ENCODE data around the gene DEFB132.

DEFB132 gene

GRCh38 chr20:297925-298775, 40.6 kb downstream of the DEFB132 start:
- DNase-seq: peak; percentile 69 to 89

- no peak for DNase-seq
Measured at GRCh38 chr20:298776-299391, 41.4 kb downstream of the DEFB132 start.

GRCh38 chr20:300345-300990, 42.9 kb downstream of the DEFB132 start:
- no peak for DNase-seq

DNA sequence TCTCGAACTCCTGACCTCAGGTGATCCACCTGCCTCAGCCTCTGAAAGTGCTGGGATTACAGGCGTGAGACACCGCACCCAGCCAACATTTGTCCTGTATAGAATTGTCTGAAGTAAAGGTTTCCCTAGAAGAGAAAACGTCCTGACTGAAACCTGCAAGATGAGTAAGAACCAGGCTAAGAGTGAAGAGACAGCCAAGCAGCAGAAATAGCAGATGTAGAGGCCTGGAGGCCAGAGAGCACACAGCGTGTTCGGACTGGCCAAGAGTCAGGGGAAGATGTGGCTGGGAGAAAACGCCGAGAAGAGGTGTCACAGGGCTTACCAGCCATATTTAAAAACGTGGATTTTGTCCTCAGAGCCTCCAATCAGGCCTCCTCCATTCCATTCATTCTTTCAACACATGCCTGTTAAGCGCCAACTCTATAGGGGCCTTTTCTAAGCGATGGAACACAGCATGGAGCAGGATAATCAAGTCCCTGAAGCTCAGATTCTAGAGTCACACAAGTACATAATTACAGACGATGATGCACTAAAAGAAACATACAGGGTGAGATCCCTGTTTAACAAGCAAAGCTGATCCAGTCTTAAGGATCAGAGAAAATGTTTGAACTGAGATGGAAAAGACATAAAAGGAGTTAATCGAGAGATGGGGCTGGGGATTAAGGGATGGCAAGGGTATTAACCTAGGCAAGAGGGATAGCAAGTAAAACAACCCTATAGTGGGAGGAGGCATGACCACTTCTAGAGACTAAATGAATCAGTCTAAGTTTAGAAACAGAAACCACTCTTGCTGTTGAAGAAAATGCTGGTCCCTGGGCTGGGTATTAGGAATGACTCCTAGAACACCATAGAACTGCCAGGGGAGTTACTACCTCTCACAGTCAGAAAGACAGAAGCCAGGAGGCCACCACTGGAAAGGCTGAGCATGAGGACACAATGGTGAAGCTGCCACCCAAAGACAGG, 44.6 kb downstream of the DEFB132 start:
- no peak for DNase-seq

DNA sequence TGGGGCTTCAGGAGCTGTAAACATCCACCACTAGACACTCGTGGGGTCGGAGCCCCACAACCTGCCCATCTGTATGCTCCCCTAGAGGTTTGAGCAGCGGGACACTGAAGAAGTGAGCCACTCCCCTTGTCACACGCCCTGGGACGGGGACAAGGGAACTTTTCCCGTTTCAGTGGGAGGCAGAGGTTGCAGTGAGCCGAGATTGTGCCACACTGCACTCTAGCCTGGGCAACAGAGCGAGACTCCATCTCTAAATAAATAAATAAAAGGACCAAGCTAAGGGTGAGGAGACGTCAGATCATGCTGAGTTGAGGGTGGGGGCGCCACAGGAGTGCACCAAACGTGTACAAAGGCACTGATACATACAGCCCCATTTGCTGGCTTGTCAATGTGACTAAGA, 48.2 kb downstream of the DEFB132 start:
- no peak for DNase-seq

- DNase-seq: no peak
Measured at GRCh38 chr20:308427-309038, 51.0 kb downstream of the DEFB132 start.

DNA sequence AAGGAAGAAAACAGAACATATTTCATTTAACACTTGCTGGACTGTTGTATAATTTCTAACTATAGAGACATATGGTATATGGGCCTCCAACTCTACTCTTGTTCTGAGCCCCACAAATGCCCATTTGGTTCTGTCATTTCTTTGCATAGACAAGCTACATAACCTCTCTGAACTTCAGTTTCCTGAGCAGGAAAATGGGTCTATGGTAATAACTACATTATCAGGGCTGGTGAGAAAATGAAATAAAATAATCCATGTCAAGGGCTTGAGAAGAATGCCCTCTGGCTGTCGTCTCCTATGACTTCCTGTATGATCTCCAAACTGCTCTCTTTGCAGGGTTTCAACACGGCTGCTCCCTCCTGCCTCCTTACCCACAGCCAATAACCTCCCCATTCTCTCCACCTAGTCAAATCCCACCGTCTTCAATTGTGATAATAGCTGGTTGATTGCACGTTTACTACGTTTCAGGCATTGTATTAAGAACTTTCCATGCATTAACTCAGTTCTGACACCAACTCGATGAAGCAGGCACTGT, 51.8 kb downstream of the DEFB132 start:
- DNase-seq: no peak

DNA sequence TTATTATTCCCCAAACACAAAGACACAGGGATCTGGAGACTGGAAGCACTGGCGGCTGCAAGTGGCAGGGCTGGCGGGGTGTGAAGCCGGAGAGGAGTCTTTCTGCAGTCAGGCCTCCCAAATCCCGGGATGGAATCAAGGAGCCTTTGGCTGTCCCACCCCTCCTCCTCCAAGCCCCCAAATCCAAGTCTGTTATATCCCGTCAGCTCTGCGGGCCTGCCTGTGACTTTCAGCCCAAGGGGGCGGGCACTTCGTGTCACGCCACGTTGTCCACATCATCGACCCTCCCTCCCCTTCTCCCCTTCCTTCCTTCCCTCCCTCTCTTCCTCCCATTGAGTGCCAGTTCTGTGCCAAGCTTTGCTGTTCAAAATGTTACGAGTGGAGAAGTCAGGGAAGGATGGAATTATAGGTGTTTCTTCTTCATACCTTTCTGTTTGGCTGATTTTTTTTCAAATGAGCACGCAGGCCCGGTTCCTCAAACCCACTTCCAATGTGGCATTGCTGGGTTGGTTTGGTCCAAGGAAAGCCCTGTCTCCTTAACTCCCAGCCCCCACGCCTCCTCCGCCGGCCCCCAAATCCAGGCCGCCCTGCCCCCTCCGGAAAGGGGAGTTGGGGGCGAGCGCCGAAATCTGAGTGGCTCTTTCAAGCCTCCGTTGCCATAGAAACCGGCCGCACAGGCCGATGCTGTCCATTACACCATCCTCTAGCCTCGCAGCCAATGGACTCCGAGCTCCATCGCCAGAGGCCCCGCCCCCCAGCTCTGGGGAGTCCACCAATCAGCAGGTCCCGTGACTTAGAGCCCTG, 52.5 kb downstream of the DEFB132 start:
- peak; percentile 93 to 98 for DNase-seq

- no peak for DNase-seq
Measured at GRCh38 chr20:310645-311044, 53.1 kb downstream of the DEFB132 start.
